ENCODE measurements around the gene SDHA.
"Not testable (repeated sequence)": the region's sequence is repeated elsewhere in the genome, so short reads cannot be mapped to it uniquely, and the experiment has no call there.

DNA sequence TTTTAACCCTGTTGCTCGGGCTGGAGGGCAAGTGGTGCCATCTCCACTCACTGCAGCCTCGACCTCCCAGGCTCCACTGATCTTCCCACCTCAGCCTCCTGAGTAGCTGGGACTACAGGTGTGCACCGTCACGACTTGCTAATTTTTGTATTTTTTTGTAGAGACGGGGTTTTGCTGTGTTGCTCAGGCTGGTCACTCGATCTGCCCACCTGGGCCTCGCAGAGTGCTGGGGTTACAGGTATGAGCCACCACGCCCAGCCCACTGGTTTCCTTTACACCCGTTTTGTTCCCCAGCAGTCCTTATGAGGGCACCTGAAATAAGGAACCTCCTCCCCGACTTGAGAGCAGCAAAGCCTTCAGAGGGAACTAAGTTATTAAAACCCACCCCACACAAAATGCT, 2.0 kb upstream of the SDHA start:
- not testable (repeated sequence) for TF ChIP-seq CTCF (IDR thresholded peaks at IDR 0.05; ENCODE audit: insufficient read depth, low read depth, low read length); EZH2 (IDR thresholded peaks at IDR 0.05; ENCODE audit: insufficient read depth, low read length)

All from astrocyte (in vitro differentiated cells and primary cell).